Fibroblast of lung (primary cell): ENCODE measurements around the gene ZNF888.

Source experiments
- CTCF ChIP-seq, 2 donors: IDR thresholded peaks in 1 of 2; conservative IDR thresholded peaks in 1 of 2; 1 replicate in 1 of 2; 2 replicates in 1 of 2; pipeline ENCODE4 v1.5.1; 2011 to 2012; ENCODE audit warnings: low read length in 2 of 2, control low read depth in 1 of 2, inconsistent platforms in 1 of 2, low read depth in 1 of 2, mild to moderate bottlenecking in 1 of 2
- EZH2 ChIP-seq: IDR thresholded peaks from 2 replicates; pipeline ENCODE4 v1.5.1; 2012; ENCODE audit warnings: low read length, control low read depth, mild to moderate bottlenecking; ENCODE audit errors: missing control alignments

GRCh38 chr19:52922841-52923777 is at the start of gene ZNF888:
- TF ChIP-seq CTCF (conservative IDR thresholded peaks at IDR 0.05 in 1 of 2, IDR thresholded peaks at IDR 0.05 in 1 of 2; ENCODE audit: low read depth in 1 of 2, low read length in 2 of 2) = no peak
- no peak for TF ChIP-seq EZH2
